Pons (tissue), 1 donor: ENCODE measurements around the gene PARD3B.

Experiments
- DNase-seq: peaks from one replicate; pipeline ENCODE4 v3.0.0-alpha.2; 2016; ENCODE audit warnings: low spot score

The PARD3B gene

GRCh38 chr2:205656461-205656860, 1111.2 kb downstream of the PARD3B start:
- DNase-seq, result no peak

GRCh38 chr2:205656941-205657340, 1111.7 kb downstream of the PARD3B start:
- no peak for DNase-seq

GRCh38 chr2:205657579-205657978, 1112.3 kb downstream of the PARD3B start:
- DNase-seq, result no peak

- DNase-seq, result no peak
Observed at GRCh38 chr2:205658068-205658467, 1112.8 kb downstream of the PARD3B start.

GRCh38 chr2:205658572-205658971, 1113.3 kb downstream of the PARD3B start:
- no peak for DNase-seq

GRCh38 chr2:205659922-205660321, 1114.6 kb downstream of the PARD3B start:
- no peak for DNase-seq

- no peak for DNase-seq
Observed at GRCh38 chr2:205660521-205661124, 1115.3 kb downstream of the PARD3B start.

GRCh38 chr2:205661281-205661680, 1116.0 kb downstream of the PARD3B start:
- DNase-seq, result no peak

GRCh38 chr2:205662206-205662965, 1117.1 kb downstream of the PARD3B start:
- DNase-seq, result no peak

- DNase-seq, result no peak
Observed at GRCh38 chr2:205665791-205666190, 1120.5 kb downstream of the PARD3B start.
